GM20431 (cell line): Measurements from ENCODE around the gene CACUL1.
"Not testable (repeated sequence)": the region's sequence is repeated elsewhere in the genome, so short reads cannot be mapped to it uniquely, and the experiment has no call there.

ENCODE experiments used
- in situ Hi-C: fragments of 300-500 bp; cut with MseI, MboI; formaldehyde crosslinking; loops from one replicate; pipeline ENCODE4 v1.15.0; 2020; ENCODE audit warnings: low sequenced_read_pairs; ENCODE audit not compliant: unreplicated experiment

The CACUL1 gene

GRCh38 chr10:118662228-118663035 is 92.3 kb downstream of the CACUL1 start:
- in situ Hi-C loops: no loop called here

GRCh38 chr10:118658762-118659161 is 96.0 kb downstream of the CACUL1 start:
- in situ Hi-C loops: no loop called here

- in situ Hi-C loops: not testable (repeated sequence)
These were observed 96.6 kb downstream of the CACUL1 start for GRCh38 chr10:118658168-118658567.

GRCh38 chr10:118645294-118645693 is 109.5 kb downstream of the CACUL1 start:
- in situ Hi-C loops: not testable (repeated sequence)

GRCh38 chr10:118642228-118642627 is 112.5 kb downstream of the CACUL1 start:
- in situ Hi-C loops: no loop called here

GRCh38 chr10:118638680-118639079 is 116.1 kb downstream of the CACUL1 start:
- in situ Hi-C loops: no loop called here

- in situ Hi-C loops: no loop called here
These were observed 118.9 kb downstream of the CACUL1 start for GRCh38 chr10:118635674-118636402.

GRCh38 chr10:118633786-118634185 is 121.0 kb downstream of the CACUL1 start:
- in situ Hi-C loops: no loop called here

- in situ Hi-C loops: no loop called here
These were observed 125.6 kb downstream of the CACUL1 start for GRCh38 chr10:118629211-118629610.

GRCh38 chr10:118628397-118628796 is 126.4 kb downstream of the CACUL1 start:
- in situ Hi-C loops: no loop called here

GRCh38 chr10:118626953-118627352 is 127.8 kb downstream of the CACUL1 start:
- in situ Hi-C loops: no loop called here
